WTC11 (cell line): ENCODE measurements around the gene KIAA1328. TPM values are rescaled to one million over a fixed set of nuclear protein-coding genes. Genes with fewer than 3 reads are reported as not detected.

Experiments used
- ATAC-seq: fragments of 200-7000 bp; cut with Tn5 transposase; 2 replicates; pipeline ENCODE4 v1.10.0; 2021; ENCODE audit warnings: mild to moderate bottlenecking, moderate library complexity
- CTCF ChIA-PET: fragments of 300-600 bp; sonication (Branson Sonifier 250); formaldehyde crosslinking; loops from one replicate; lab custom pipeline; 2021; ENCODE audit warnings: antibody characterized with exemption; lab: Charles Lee
- POLR2A ChIA-PET: fragments of 350-600 bp; sonication (Branson Sonifier 250); formaldehyde crosslinking; loops from one replicate; lab custom pipeline; 2021; ENCODE audit warnings: antibody characterized with exemption; lab: Charles Lee
- DNase-seq: peaks from one replicate; pipeline ENCODE4 v3.0.0; 2021; ENCODE audit warnings: low spot score
- H3K27ac Mint-ChIP-seq: 2 replicates; pipeline ENCODE4 v1.8.0; 2021; ENCODE audit warnings: mixed read lengths
- H3K27me3 Mint-ChIP-seq: 2 replicates; pipeline ENCODE4 v1.8.0; 2021; ENCODE audit warnings: low read depth, mild to moderate bottlenecking, moderate library complexity, mixed read lengths
- H3K36me3 Mint-ChIP-seq: 2 replicates; pipeline ENCODE4 v1.8.0; 2021; ENCODE audit warnings: mixed read lengths
- H3K4me1 Mint-ChIP-seq: 2 replicates; pipeline ENCODE4 v1.8.0; 2022; ENCODE audit warnings: mixed read lengths
- H3K4me3 Mint-ChIP-seq: 2 replicates; pipeline ENCODE4 v1.8.0; 2021; ENCODE audit warnings: mild to moderate bottlenecking, moderate library complexity, mixed read lengths
- H3K9me3 Mint-ChIP-seq: 2 replicates; pipeline ENCODE4 v1.8.0; 2021; ENCODE audit warnings: mixed read lengths
- ARID4B ChIP-seq: sonication (generic); formaldehyde crosslinking; IDR thresholded peaks from 2 replicates; pipeline ENCODE4 v1.8.0; 2023; ENCODE audit warnings: missing genetic modification reagents, mild to moderate bottlenecking, borderline replicate concordance
- ATF1 ChIP-seq: sonication (generic); formaldehyde crosslinking; IDR thresholded peaks from 2 replicates; pipeline ENCODE4 v1.8.1; 2023; ENCODE audit warnings: mild to moderate bottlenecking, moderate library complexity, missing genetic modification reagents
- CBFB ChIP-seq: sonication (generic); formaldehyde crosslinking; IDR thresholded peaks from 2 replicates; pipeline ENCODE4 v1.8.1; 2022; ENCODE audit warnings: mild to moderate bottlenecking, low read depth, missing genetic modification reagents
- FOXP4 ChIP-seq: sonication (generic); formaldehyde crosslinking; IDR thresholded peaks from 2 replicates; pipeline ENCODE4 v1.8.0; 2022; ENCODE audit warnings: mild to moderate bottlenecking, missing genetic modification reagents
- GTF2I ChIP-seq: fragments of 250-450 bp; sonication (Bioruptor Pico); conservative IDR thresholded peaks from 2 replicates; pipeline ENCODE4 v1.4.0; 2021; ENCODE audit warnings: mild to moderate bottlenecking
- HMGA2 ChIP-seq: fragments of 250-450 bp; sonication (Bioruptor Pico); IDR thresholded peaks from 2 replicates; pipeline ENCODE4 v1.4.0; 2021; ENCODE audit warnings: mild to moderate bottlenecking, moderate library complexity
- JUN ChIP-seq: sonication (generic); formaldehyde crosslinking; IDR thresholded peaks from 2 replicates; pipeline ENCODE4 v1.8.0; 2023; ENCODE audit warnings: mild to moderate bottlenecking, missing genetic modification reagents
- KAT7 ChIP-seq: sonication (generic); formaldehyde crosslinking; IDR thresholded peaks from 2 replicates; pipeline ENCODE4 v1.8.1; 2023; ENCODE audit warnings: missing genetic modification reagents, mild to moderate bottlenecking, borderline replicate concordance
- NFATC4 ChIP-seq: fragments of 250-450 bp; sonication (Bioruptor Pico); IDR thresholded peaks from 2 replicates; pipeline ENCODE4 v1.9.0; 2021; ENCODE audit warnings: mild to moderate bottlenecking
- NR3C1 ChIP-seq: sonication (generic); formaldehyde crosslinking; conservative IDR thresholded peaks from 2 replicates; pipeline ENCODE4 v1.8.1; 2023; ENCODE audit warnings: low read depth, mild to moderate bottlenecking, missing genetic modification reagents
- SMAD4 ChIP-seq: sonication (generic); formaldehyde crosslinking; IDR thresholded peaks from 2 replicates; pipeline ENCODE4 v1.8.0; 2022; ENCODE audit warnings: mild to moderate bottlenecking, missing genetic modification reagents
- TCF7 ChIP-seq: sonication (generic); formaldehyde crosslinking; IDR thresholded peaks from 2 replicates; pipeline ENCODE4 v1.8.0; 2022; ENCODE audit warnings: mild to moderate bottlenecking, low read depth, missing genetic modification reagents, moderate library complexity
- TP53 ChIP-seq: sonication (generic); formaldehyde crosslinking; IDR thresholded peaks from 2 replicates; pipeline ENCODE4 v1.8.1; 2023; ENCODE audit warnings: mild to moderate bottlenecking, missing genetic modification reagents
- USF2 ChIP-seq: sonication (generic); formaldehyde crosslinking; IDR thresholded peaks from 2 replicates; pipeline ENCODE4 v1.8.1; 2023; ENCODE audit warnings: mild to moderate bottlenecking, missing genetic modification reagents, moderate library complexity
- ZNF219 ChIP-seq: sonication (generic); formaldehyde crosslinking; IDR thresholded peaks from 2 replicates; pipeline ENCODE4 v1.8.0; 2023; ENCODE audit warnings: missing genetic modification reagents, mild to moderate bottlenecking, borderline replicate concordance
- ZNF423 ChIP-seq: fragments of 250-450 bp; sonication (Bioruptor Pico); IDR thresholded peaks from 2 replicates; pipeline ENCODE4 v2.1.2; 2022; ENCODE audit warnings: mild to moderate bottlenecking, moderate library complexity
- ZNF671 ChIP-seq: fragments of 250-450 bp; sonication (Bioruptor Pico); IDR thresholded peaks from 2 replicates; pipeline ENCODE4 v1.8.0; 2021; ENCODE audit warnings: mild to moderate bottlenecking
- total RNA-seq: library from RNA; stranded (reverse); gene quantifications from 3 replicates; pipeline ENCODE4 v1.2.3, GENCODE V29; 2021
- TF ChIP-seq, protein P1 (sequence below): sonication (generic); formaldehyde crosslinking; IDR thresholded peaks from 2 replicates; pipeline ENCODE4 v1.8.0; 2022; ENCODE audit warnings: mild to moderate bottlenecking, missing genetic modification reagents
- TF ChIP-seq, protein P2 (sequence below): sonication (generic); formaldehyde crosslinking; IDR thresholded peaks from 2 replicates; pipeline ENCODE4 v1.8.1; 2022; ENCODE audit warnings: missing genetic modification reagents, borderline replicate concordance
- TF ChIP-seq, protein P3 (sequence below): sonication (generic); formaldehyde crosslinking; conservative IDR thresholded peaks from 2 replicates; pipeline ENCODE4 v1.8.1; 2022; ENCODE audit warnings: mild to moderate bottlenecking, missing genetic modification reagents
- TF ChIP-seq, protein P4 (sequence below): sonication (generic); formaldehyde crosslinking; conservative IDR thresholded peaks from 2 replicates; pipeline ENCODE4 v1.8.1; 2023; ENCODE audit warnings: mild to moderate bottlenecking, low read depth, missing genetic modification reagents, moderate library complexity

The KIAA1328 gene
- total RNA-seq, 1 experiment from 2014 or later: 4.8 TPM

DNA sequence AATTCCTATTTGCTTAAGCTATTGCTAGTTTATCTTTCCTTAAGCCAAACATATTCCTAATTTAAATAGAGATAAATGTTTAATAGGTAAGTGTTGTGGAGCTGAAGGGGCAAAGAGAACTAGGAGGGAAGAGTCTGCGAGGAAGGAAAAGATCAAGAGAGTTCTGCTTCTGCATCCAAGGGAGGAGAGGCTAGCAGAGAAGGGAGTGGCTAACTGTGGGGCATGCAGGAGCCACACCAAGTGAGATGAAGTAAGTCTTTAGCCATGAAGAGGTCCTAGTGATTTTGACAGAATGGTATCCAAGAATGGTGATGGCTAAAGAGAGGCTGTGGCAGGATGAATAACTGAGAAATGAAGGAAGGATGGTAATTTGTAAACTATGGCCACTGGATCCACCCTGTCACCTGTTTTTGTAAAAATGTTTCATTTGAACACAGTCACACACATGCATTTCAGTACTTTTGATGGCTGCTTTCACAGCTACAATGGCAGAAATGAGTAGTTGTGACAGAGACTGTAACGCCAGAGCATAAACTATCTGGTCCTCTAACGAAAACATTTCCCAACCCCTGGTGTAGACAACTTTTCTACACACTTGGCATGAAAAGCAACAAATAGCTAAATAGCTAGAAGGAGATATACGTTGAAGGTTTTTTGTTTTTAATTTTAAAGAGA, 15.7 kb upstream of the KIAA1328 start (continued):
- no peak for TF ChIP-seq ARID4B
- TF ChIP-seq HMGA2 (CRISPR knock-in tag): no peak
- no peak for TF ChIP-seq NR3C1
- TF ChIP-seq ZNF423: no peak
- no peak for TF ChIP-seq SMAD4 (CRISPR knock-in tag)
- no peak for TF ChIP-seq TCF7
- no peak for TF ChIP-seq ATF1
- TF ChIP-seq, protein P1, sequence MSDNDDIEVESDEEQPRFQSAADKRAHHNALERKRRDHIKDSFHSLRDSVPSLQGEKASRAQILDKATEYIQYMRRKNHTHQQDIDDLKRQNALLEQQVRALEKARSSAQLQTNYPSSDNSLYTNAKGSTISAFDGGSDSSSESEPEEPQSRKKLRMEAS (CRISPR knock-in tag): no peak
- TF ChIP-seq, all 79 proteins: peak for 0

DNA sequence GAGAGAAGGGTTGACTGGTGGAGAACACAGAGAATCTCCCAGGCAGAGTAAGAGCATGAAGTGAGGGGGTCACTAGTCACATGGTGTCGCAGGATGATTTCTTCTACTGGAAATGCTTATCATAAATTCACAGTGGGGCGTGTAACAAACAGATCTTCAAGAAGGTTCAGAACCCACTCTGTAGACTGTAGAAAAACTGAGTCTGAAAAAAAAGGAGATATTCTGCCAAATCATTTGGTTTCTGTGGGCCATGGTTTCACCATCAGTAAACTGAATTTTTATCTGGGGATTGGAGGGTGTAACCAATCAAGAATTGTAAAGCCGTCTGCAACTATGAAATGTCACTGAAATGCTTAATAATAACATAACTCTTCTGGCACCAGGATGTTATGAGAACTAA, 15.1 kb upstream of the KIAA1328 start:
- ChIA-PET CTCF (no interaction called here), POLR2A (no interaction called here)
- no peak for TF ChIP-seq ZNF671 (CRISPR knock-in tag)
- no peak for TF ChIP-seq KAT7 (CRISPR knock-in tag)
- TF ChIP-seq, protein P2, sequence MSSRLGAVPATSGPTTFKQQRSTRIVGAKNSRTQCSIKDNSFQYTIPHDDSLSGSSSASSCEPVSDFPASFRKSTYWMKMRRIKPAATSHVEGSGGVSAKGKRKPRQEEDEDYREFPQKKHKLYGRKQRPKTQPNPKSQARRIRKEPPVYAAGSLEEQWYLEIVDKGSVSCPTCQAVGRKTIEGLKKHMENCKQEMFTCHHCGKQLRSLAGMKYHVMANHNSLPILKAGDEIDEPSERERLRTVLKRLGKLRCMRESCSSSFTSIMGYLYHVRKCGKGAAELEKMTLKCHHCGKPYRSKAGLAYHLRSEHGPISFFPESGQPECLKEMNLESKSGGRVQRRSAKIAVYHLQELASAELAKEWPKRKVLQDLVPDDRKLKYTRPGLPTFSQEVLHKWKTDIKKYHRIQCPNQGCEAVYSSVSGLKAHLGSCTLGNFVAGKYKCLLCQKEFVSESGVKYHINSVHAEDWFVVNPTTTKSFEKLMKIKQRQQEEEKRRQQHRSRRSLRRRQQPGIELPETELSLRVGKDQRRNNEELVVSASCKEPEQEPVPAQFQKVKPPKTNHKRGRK: no peak
- TF ChIP-seq, protein P3, sequence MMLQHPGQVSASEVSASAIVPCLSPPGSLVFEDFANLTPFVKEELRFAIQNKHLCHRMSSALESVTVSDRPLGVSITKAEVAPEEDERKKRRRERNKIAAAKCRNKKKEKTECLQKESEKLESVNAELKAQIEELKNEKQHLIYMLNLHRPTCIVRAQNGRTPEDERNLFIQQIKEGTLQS: no peak

GRCh38 chr18:36814994-36815393, 13.9 kb upstream of the KIAA1328 start:
- ATAC-seq: no peak
- POLR2A ChIA-PET: no interaction called here
- Mint-ChIP-seq H3K36me3 (peaks cover 41% of the 10 kb centered on the region), H3K27me3 (no peaks in the 10 kb centered on the region), H3K27ac (no peak overlapping the region), H3K4me1 (no peaks in the 10 kb centered on the region), H3K9me3 (no peaks in the 10 kb centered on the region), H3K4me3 (no peak overlapping the region)
- CTCF ChIA-PET: no interaction called here
- DNase-seq: no peak
- no peak for TF ChIP-seq FOXP4 (CRISPR knock-in tag)
- TF ChIP-seq GTF2I (CRISPR knock-in tag): no peak
- TF ChIP-seq JUN (CRISPR knock-in tag): no peak
- TF ChIP-seq TP53: no peak
- TF ChIP-seq USF2 (CRISPR knock-in tag): no peak
- TF ChIP-seq, protein P4, sequence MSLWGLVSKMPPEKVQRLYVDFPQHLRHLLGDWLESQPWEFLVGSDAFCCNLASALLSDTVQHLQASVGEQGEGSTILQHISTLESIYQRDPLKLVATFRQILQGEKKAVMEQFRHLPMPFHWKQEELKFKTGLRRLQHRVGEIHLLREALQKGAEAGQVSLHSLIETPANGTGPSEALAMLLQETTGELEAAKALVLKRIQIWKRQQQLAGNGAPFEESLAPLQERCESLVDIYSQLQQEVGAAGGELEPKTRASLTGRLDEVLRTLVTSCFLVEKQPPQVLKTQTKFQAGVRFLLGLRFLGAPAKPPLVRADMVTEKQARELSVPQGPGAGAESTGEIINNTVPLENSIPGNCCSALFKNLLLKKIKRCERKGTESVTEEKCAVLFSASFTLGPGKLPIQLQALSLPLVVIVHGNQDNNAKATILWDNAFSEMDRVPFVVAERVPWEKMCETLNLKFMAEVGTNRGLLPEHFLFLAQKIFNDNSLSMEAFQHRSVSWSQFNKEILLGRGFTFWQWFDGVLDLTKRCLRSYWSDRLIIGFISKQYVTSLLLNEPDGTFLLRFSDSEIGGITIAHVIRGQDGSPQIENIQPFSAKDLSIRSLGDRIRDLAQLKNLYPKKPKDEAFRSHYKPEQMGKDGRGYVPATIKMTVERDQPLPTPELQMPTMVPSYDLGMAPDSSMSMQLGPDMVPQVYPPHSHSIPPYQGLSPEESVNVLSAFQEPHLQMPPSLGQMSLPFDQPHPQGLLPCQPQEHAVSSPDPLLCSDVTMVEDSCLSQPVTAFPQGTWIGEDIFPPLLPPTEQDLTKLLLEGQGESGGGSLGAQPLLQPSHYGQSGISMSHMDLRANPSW (CRISPR knock-in tag): no peak
- TF ChIP-seq ZNF219 (CRISPR knock-in tag): no peak
- no peak for TF ChIP-seq CBFB (CRISPR knock-in tag)
- no peak for TF ChIP-seq NFATC4

More for the DNA sequence above, 15.1 kb upstream of the KIAA1328 start:
- no peaks in the 10 kb centered on the region for H3K9me3 Mint-ChIP-seq
- no peak overlapping the region for H3K27ac Mint-ChIP-seq
- DNase-seq (no peak), ATAC-seq (no peak)
- no peaks in the 10 kb centered on the region for H3K27me3 Mint-ChIP-seq
- H3K4me1 Mint-ChIP-seq: no peaks in the 10 kb centered on the region; the same call in 1 of the 2 replicates
- no peak overlapping the region for H3K4me3 Mint-ChIP-seq
- H3K36me3 Mint-ChIP-seq: peaks cover 40% of the 10 kb centered on the region
